ENCODE data around the gene ADGRB2. TPM values are rescaled to one million over a fixed set of nuclear protein-coding genes. Genes with fewer than 3 reads are reported as not detected.
A peak's percentile ranks its signal among the peaks of the same experiment; 100 is the strongest.

ADGRB2 gene
- total and polyA plus RNA-seq, 12 donors = 0.91 to 17.9 (median 8.6) TPM

GRCh38 chr1:31769720-31770390, 5.7 kb upstream of the ADGRB2 start:
- peaks cover 13 to 91% (median 38%) of the 10 kb centered on the region in 7 donors for H3K27me3 ChIP-seq
- H3K36me3 ChIP-seq = no peaks in the 10 kb centered on the region
- H3K9me3 ChIP-seq = no peaks in the 10 kb centered on the region
- no peak for TF ChIP-seq CTCF (IDR thresholded peaks at IDR 0.05)
- DNase-seq (peak; percentile 61 to 73), ATAC-seq (peak; percentile 47 to 91 (median 78))
- peaks cover 0 to 37% (median 18%) of the 10 kb centered on the region in 9 donors for H3K4me1 ChIP-seq
- 22 to 43% methylated on average over 12 of the region's 12 CpGs for WGBS, 2 donors
- H3K4me3 ChIP-seq = no peak overlapping the region
- H3K27ac ChIP-seq = no peak overlapping the region
- intact Hi-C loops (cut with DNase I) = no loop called here

- peaks cover 13 to 90% (median 36%) of the 10 kb centered on the region in 7 donors for H3K27me3 ChIP-seq
- H3K27ac ChIP-seq = no peak overlapping the region
- no peak overlapping the region for H3K4me3 ChIP-seq
- intact Hi-C loops (cut with DNase I) = no loop called here
- no peaks in the 10 kb centered on the region for H3K36me3 ChIP-seq
- H3K9me3 ChIP-seq = no peaks in the 10 kb centered on the region
- WGBS, 2 donors = 50 to 56% methylated on average over 5 of the region's 5 CpGs
- ATAC-seq (no peak), DNase-seq (no peak)
- TF ChIP-seq CTCF (IDR thresholded peaks at IDR 0.05) = no peak
- peaks cover 5 to 43% (median 23%) of the 10 kb centered on the region in 9 donors for H3K4me1 ChIP-seq
These were observed 5.0 kb upstream of the ADGRB2 start for GRCh38 chr1:31768939-31769704.

GRCh38 chr1:31768407-31768907, 4.3 kb upstream of the ADGRB2 start:
- no peak overlapping the region for H3K4me3 ChIP-seq
- no peaks in the 10 kb centered on the region for H3K36me3 ChIP-seq
- peaks cover 13 to 87% (median 30%) of the 10 kb centered on the region in 7 donors for H3K27me3 ChIP-seq
- DNase-seq (no peak), ATAC-seq (no peak)
- TF ChIP-seq CTCF (IDR thresholded peaks at IDR 0.05) = no peak
- WGBS, 2 donors = 57 to 62% methylated on average over 2 of the region's 2 CpGs
- H3K9me3 ChIP-seq = no peaks in the 10 kb centered on the region
- H3K4me1 ChIP-seq = peaks cover 5 to 46% (median 27%) of the 10 kb centered on the region in 9 donors
- H3K27ac ChIP-seq = no peak overlapping the region
- intact Hi-C loops (cut with DNase I) = no loop called here

- DNase-seq = no peak
- H3K27me3 ChIP-seq = peaks cover 1 to 87% (median 24%) of the 10 kb centered on the region in 7 donors
- no peaks in the 10 kb centered on the region for H3K36me3 ChIP-seq
- ATAC-seq = no peak
- no peak for TF ChIP-seq CTCF (IDR thresholded peaks at IDR 0.05)
- peaks cover 10 to 49% (median 27%) of the 10 kb centered on the region in 9 donors for H3K4me1 ChIP-seq
- no peaks in the 10 kb centered on the region for H3K9me3 ChIP-seq
- H3K27ac ChIP-seq = no peak overlapping the region
- WGBS, 2 donors = 78% methylated on average over 7 of the region's 7 CpGs
- intact Hi-C loops (cut with DNase I) = no loop called here
- no peak overlapping the region for H3K4me3 ChIP-seq
These were observed 3.1 kb upstream of the ADGRB2 start for GRCh38 chr1:31767225-31767624.

Data from heart right ventricle (tissue), 16 donors.